NCI-H2029 (cell line): ENCODE measurements around the gene ADAMTS16.
"Not testable (repeated sequence)": the region's sequence is repeated elsewhere in the genome, so short reads cannot be mapped to it uniquely, and the experiment has no call there.

Experiments used
- DNase-seq: peaks from one replicate; lab custom pipeline; 2025; lab: John Stamatoyannopoulos, UW

ADAMTS16 gene

GRCh38 chr5:5139777-5140478 is at the start of gene ADAMTS16:
Gene ADAMTS16 (plus strand): TSS chr5:5140330. CDS start chr5:5140468, 138 bp downstream.
- DNase-seq = no peak

GRCh38 chr5:5092149-5092548 is 48.0 kb upstream of the ADAMTS16 start:
- no peak for DNase-seq

GRCh38 chr5:5100635-5101034 is 39.5 kb upstream of the ADAMTS16 start:
- no peak for DNase-seq

- no peak for DNase-seq
These were observed 38.5 kb upstream of the ADAMTS16 start for GRCh38 chr5:5101676-5102075.

- DNase-seq = no peak
These were observed 36.9 kb upstream of the ADAMTS16 start for GRCh38 chr5:5103245-5103644.

- no peak for DNase-seq
These were observed 35.6 kb upstream of the ADAMTS16 start for GRCh38 chr5:5104550-5104949.

GRCh38 chr5:5105531-5105930 is 34.6 kb upstream of the ADAMTS16 start:
- DNase-seq = peak; percentile 10

GRCh38 chr5:5116956-5117355 is 23.2 kb upstream of the ADAMTS16 start:
- no peak for DNase-seq

GRCh38 chr5:5122776-5123175 is 17.4 kb upstream of the ADAMTS16 start:
- no peak for DNase-seq

GRCh38 chr5:5124231-5124630 is 15.9 kb upstream of the ADAMTS16 start:
- DNase-seq = no peak

GRCh38 chr5:5126444-5126843 is 13.7 kb upstream of the ADAMTS16 start:
- DNase-seq = no peak

- no peak for DNase-seq
These were observed 11.4 kb upstream of the ADAMTS16 start for GRCh38 chr5:5128766-5129165.

GRCh38 chr5:5132234-5132633 is 7.9 kb upstream of the ADAMTS16 start:
- no peak for DNase-seq

GRCh38 chr5:5132693-5133295 is 7.3 kb upstream of the ADAMTS16 start:
- DNase-seq = no peak

GRCh38 chr5:5134107-5134506 is 6.0 kb upstream of the ADAMTS16 start:
- DNase-seq = no peak

GRCh38 chr5:5135957-5136676 is 4.0 kb upstream of the ADAMTS16 start:
- DNase-seq = no peak

GRCh38 chr5:5137851-5138250 is 2.3 kb upstream of the ADAMTS16 start:
- DNase-seq = not testable (repeated sequence)

- DNase-seq = no peak
These were observed 774 bp upstream of the ADAMTS16 start for GRCh38 chr5:5139336-5139776.

GRCh38 chr5:5140479-5141338 is 579 bp downstream of the ADAMTS16 start:
- DNase-seq = no peak

GRCh38 chr5:5141339-5141599 is 1.1 kb downstream of the ADAMTS16 start:
- DNase-seq = no peak

- DNase-seq = peak; percentile 56
These were observed 1.7 kb downstream of the ADAMTS16 start for GRCh38 chr5:5141625-5142525.
